Trophoblast cell (in vitro differentiated cells and primary cell): ENCODE results near the gene DDX20.

Experiments used
- DNase-seq, 2 donors: peaks; one replicate each; pipeline ENCODE4 v3.0.0-alpha.2; 2016
- H2AFZ ChIP-seq: 2 replicates; pipeline ENCODE4 v1.6.1; 2013; ENCODE audit warnings: low read length, moderate library complexity, mild to moderate bottlenecking; ENCODE audit not compliant: insufficient read depth, poor library complexity
- H2AK5ac ChIP-seq: 2 replicates; pipeline ENCODE4 v1.6.1; 2013; ENCODE audit warnings: mild to moderate bottlenecking, low read length
- H2BK120ac ChIP-seq: 2 replicates; pipeline ENCODE4 v1.6.1; 2013; ENCODE audit warnings: low read length, mild to moderate bottlenecking, moderate library complexity; ENCODE audit not compliant: insufficient read depth, poor library complexity
- H2BK12ac ChIP-seq: 2 replicates; pipeline ENCODE4 v1.6.1; 2013; ENCODE audit warnings: mild to moderate bottlenecking, low read length, moderate library complexity
- H2BK5ac ChIP-seq: 2 replicates; pipeline ENCODE4 v1.6.1; 2013; ENCODE audit warnings: low read length, low read depth, moderate library complexity, mild to moderate bottlenecking; ENCODE audit not compliant: poor library complexity
- H3K14ac ChIP-seq: 2 replicates; pipeline ENCODE4 v1.6.1; 2013; ENCODE audit warnings: mild to moderate bottlenecking, low read length
- H3K18ac ChIP-seq: 2 replicates; pipeline ENCODE4 v1.6.1; 2013; ENCODE audit warnings: mild to moderate bottlenecking, low read length
- H3K23ac ChIP-seq: 2 replicates; pipeline ENCODE4 v1.6.1; 2013; ENCODE audit warnings: low read length
- H3K27ac ChIP-seq: 2 replicates; pipeline ENCODE4 v1.5.1; 2013; ENCODE audit warnings: low read depth, mild to moderate bottlenecking, inconsistent platforms, low read length, moderate library complexity
- H3K27me3 ChIP-seq: 2 replicates; pipeline ENCODE4 v1.6.1; 2013; ENCODE audit warnings: inconsistent platforms, mild to moderate bottlenecking, low read length, moderate library complexity; ENCODE audit not compliant: insufficient read depth
- H3K36me3 ChIP-seq, 2 experiments: 1 replicate in 1 of 2; 2 replicates in 1 of 2; pipeline ENCODE4 v1.6.1; 2013; ENCODE audit warnings: low read length in 2 of 2, mild to moderate bottlenecking in 2 of 2, moderate library complexity in 1 of 2; ENCODE audit not compliant: insufficient read depth in 2 of 2, control insufficient read depth in 1 of 2
- H3K4ac ChIP-seq: 2 replicates; pipeline ENCODE4 v1.6.1; 2013; ENCODE audit warnings: low read depth, mild to moderate bottlenecking, low read length, moderate library complexity
- H3K4me1 ChIP-seq, 2 experiments: 1 replicate in 1 of 2; 2 replicates in 1 of 2; pipeline ENCODE4 v1.6.1; 2013; ENCODE audit warnings: low read length in 2 of 2, mild to moderate bottlenecking in 2 of 2, moderate library complexity in 1 of 2; ENCODE audit not compliant: insufficient read depth in 2 of 2, control insufficient read depth in 1 of 2
- H3K4me2 ChIP-seq: 2 replicates; pipeline ENCODE4 v1.6.1; 2013; ENCODE audit warnings: inconsistent platforms, mild to moderate bottlenecking, low read length, moderate library complexity
- H3K4me3 ChIP-seq: 2 replicates; pipeline ENCODE4 v1.5.1; 2013; ENCODE audit warnings: mild to moderate bottlenecking, low read depth, low read length, inconsistent platforms
- H3K79me1 ChIP-seq: one replicate; pipeline ENCODE4 v1.6.1; 2013; ENCODE audit warnings: low read length
- H3K79me2 ChIP-seq: 2 replicates; pipeline ENCODE4 v1.6.1; 2013; ENCODE audit warnings: low read length, mild to moderate bottlenecking; ENCODE audit not compliant: control insufficient read depth, insufficient read depth, poor library complexity
- H3K9ac ChIP-seq: 2 replicates; pipeline ENCODE4 v1.6.1; 2013; ENCODE audit warnings: mild to moderate bottlenecking, low read length
- H3K9me3 ChIP-seq: 2 replicates; pipeline ENCODE4 v1.6.1; 2013; ENCODE audit warnings: low read depth, mild to moderate bottlenecking, control low read depth, inconsistent platforms, low read length; ENCODE audit not compliant: insufficient read depth
- H4K12ac ChIP-seq: 2 replicates; pipeline ENCODE4 v1.6.1; 2013; ENCODE audit warnings: low read depth, mild to moderate bottlenecking, low read length, moderate library complexity
- H4K8ac ChIP-seq: 2 replicates; pipeline ENCODE4 v1.6.1; 2013; ENCODE audit warnings: low read depth, mild to moderate bottlenecking, low read length, moderate library complexity
- H4K91ac ChIP-seq: one replicate; pipeline ENCODE4 v1.6.1; 2013; ENCODE audit warnings: low read depth, mild to moderate bottlenecking, low read length, moderate library complexity
- WGBS: extraction: QIAGEN DNeasy Blood & Tissue Kit; methylation state at CpG from one replicate; pipeline ENCODE4 v1.1.7; 2013; ENCODE audit warnings: missing lambda C conversion rate; ENCODE audit not compliant: insufficient read length, insufficient coverage; ENCODE audit errors: extremely low coverage; 5-methylcytosine and 5-hydroxymethylcytosine counted together

Gene DDX20

GRCh38 chr1:111730706-111731105 lies 25.0 kb upstream of the DDX20 start:
- no peak overlapping the region for H4K12ac ChIP-seq
- no peak for DNase-seq
- H2BK5ac ChIP-seq, result no peak overlapping the region
- H4K8ac ChIP-seq, result no peak overlapping the region
- no peak overlapping the region for H3K18ac ChIP-seq
- H3K79me1 ChIP-seq, result no peaks in the 10 kb centered on the region
- H3K23ac ChIP-seq, result no peak overlapping the region
- no peak overlapping the region for H3K4ac ChIP-seq
- no peaks in the 10 kb centered on the region for H3K79me2 ChIP-seq
- no peak overlapping the region for H4K91ac ChIP-seq
- no peak overlapping the region for H3K4me2 ChIP-seq
- peaks cover 2 to 4% of the 10 kb centered on the region in 2 experiments for H3K4me1 ChIP-seq
- H3K9ac ChIP-seq, result no peak overlapping the region
- H2AFZ ChIP-seq, result no peak overlapping the region
- H2BK12ac ChIP-seq, result no peak overlapping the region
- no peak overlapping the region for H3K27ac ChIP-seq
- H3K4me3 ChIP-seq, result no peak overlapping the region
- WGBS, result no CpG with 5 or more reads among the region's 4 CpGs
- peaks cover 0 to 3% of the 10 kb centered on the region in 2 experiments for H3K36me3 ChIP-seq
- H3K27me3 ChIP-seq, result no peaks in the 10 kb centered on the region
- no peak overlapping the region for H3K14ac ChIP-seq
- H2AK5ac ChIP-seq, result no peak overlapping the region
- H2BK120ac ChIP-seq, result no peak overlapping the region
- H3K9me3 ChIP-seq, result peaks cover under 1% of the 10 kb centered on the region

GRCh38 chr1:111731956-111732355 lies 23.7 kb upstream of the DDX20 start:
- Histone ChIP-seq H3K4me3 (no peak overlapping the region), H3K27ac (no peak overlapping the region), H3K36me3 (peaks cover 0 to 3% of the 10 kb centered on the region in 2 experiments), H2BK120ac (no peak overlapping the region), H4K8ac (no peak overlapping the region), H3K9me3 (peaks cover 2% of the 10 kb centered on the region), H3K18ac (no peak overlapping the region), H2BK12ac (no peak overlapping the region), H3K9ac (no peak overlapping the region), H4K12ac (no peak overlapping the region), H2AFZ (no peak overlapping the region), H3K27me3 (no peaks in the 10 kb centered on the region), H2BK5ac (no peak overlapping the region), H3K4ac (no peak overlapping the region), H3K79me1 (no peaks in the 10 kb centered on the region), H3K79me2 (no peaks in the 10 kb centered on the region), H3K4me2 (no peak overlapping the region), H3K14ac (no peak overlapping the region), H3K23ac (no peak overlapping the region), H3K4me1 (peaks cover 2 to 4% of the 10 kb centered on the region in 2 experiments), H2AK5ac (no peak overlapping the region), H4K91ac (no peak overlapping the region)
- no CpG with 5 or more reads among the region's 6 CpGs for WGBS
- DNase-seq, result no peak

GRCh38 chr1:111732718-111733117 lies 23.0 kb upstream of the DDX20 start:
- no peak overlapping the region for H3K4ac ChIP-seq
- H4K91ac ChIP-seq, result no peak overlapping the region
- no peak overlapping the region for H3K23ac ChIP-seq
- no peak overlapping the region for H2AK5ac ChIP-seq
- no peak overlapping the region for H3K4me3 ChIP-seq
- no peak overlapping the region for H2BK5ac ChIP-seq
- no CpG with 5 or more reads among the region's 7 CpGs for WGBS
- H2BK120ac ChIP-seq, result no peak overlapping the region
- H4K8ac ChIP-seq, result no peak overlapping the region
- no peaks in the 10 kb centered on the region for H3K36me3 ChIP-seq
- H3K9ac ChIP-seq, result no peak overlapping the region
- no peaks in the 10 kb centered on the region for H3K79me2 ChIP-seq
- peaks cover 2 to 4% of the 10 kb centered on the region in 2 experiments for H3K4me1 ChIP-seq
- no peak overlapping the region for H2BK12ac ChIP-seq
- no peak overlapping the region for H3K14ac ChIP-seq
- no peak overlapping the region for H2AFZ ChIP-seq
- H3K27me3 ChIP-seq, result peaks cover 5% of the 10 kb centered on the region
- H3K27ac ChIP-seq, result no peak overlapping the region
- peaks cover 2% of the 10 kb centered on the region for H3K9me3 ChIP-seq
- no peak overlapping the region for H3K4me2 ChIP-seq
- H4K12ac ChIP-seq, result no peak overlapping the region
- no peak overlapping the region for H3K18ac ChIP-seq
- no peaks in the 10 kb centered on the region for H3K79me1 ChIP-seq
- DNase-seq, result no peak

GRCh38 chr1:111733183-111733991 lies 22.3 kb upstream of the DDX20 start:
- Histone ChIP-seq H3K27ac (no peak overlapping the region), H3K79me1 (no peaks in the 10 kb centered on the region), H4K8ac (no peak overlapping the region), H4K12ac (no peak overlapping the region), H3K9ac (no peak overlapping the region), H3K4ac (no peak overlapping the region), H2AFZ (no peak overlapping the region), H2BK12ac (no peak overlapping the region), H2AK5ac (no peak overlapping the region), H3K9me3 (peaks cover 2% of the 10 kb centered on the region), H3K4me3 (no peak overlapping the region), H3K14ac (no peak overlapping the region), H3K36me3 (no peaks in the 10 kb centered on the region), H3K4me1 (peaks cover 7 to 8% of the 10 kb centered on the region in 2 experiments), H4K91ac (no peak overlapping the region), H3K4me2 (no peak overlapping the region), H3K27me3 (peaks cover 8% of the 10 kb centered on the region), H3K79me2 (no peaks in the 10 kb centered on the region), H2BK5ac (no peak overlapping the region), H2BK120ac (no peak overlapping the region), H3K18ac (no peak overlapping the region), H3K23ac (no peak overlapping the region)
- no CpG with 5 or more reads among the region's 9 CpGs for WGBS
- DNase-seq, result peak; percentile 9 to 37
